Osteocyte (in vitro differentiated cells): ENCODE results near the gene GPM6B. TPM values are rescaled to one million over a fixed set of nuclear protein-coding genes. Genes with fewer than 3 reads are reported as not detected.

Experiments used
- DNase-seq: peaks from one replicate; pipeline ENCODE4 v3.0.0; 2021; ENCODE audit warnings: mixed read lengths; ENCODE audit not compliant: unreplicated experiment; ENCODE audit errors: extremely low spot score
- H3K27ac Mint-ChIP-seq: one replicate; pipeline ENCODE4 v1.8.0; 2021; ENCODE audit warnings: mild to moderate bottlenecking, mixed read lengths; ENCODE audit not compliant: unreplicated experiment
- H3K27me3 Mint-ChIP-seq: one replicate; pipeline ENCODE4 v1.8.0; 2021; ENCODE audit warnings: mixed read lengths; ENCODE audit not compliant: unreplicated experiment
- H3K36me3 Mint-ChIP-seq: one replicate; pipeline ENCODE4 v1.8.0; 2021; ENCODE audit warnings: mixed read lengths; ENCODE audit not compliant: unreplicated experiment
- H3K4me1 Mint-ChIP-seq: one replicate; pipeline ENCODE4 v1.8.0; 2021; ENCODE audit warnings: mixed read lengths; ENCODE audit not compliant: unreplicated experiment
- H3K4me3 Mint-ChIP-seq: one replicate; pipeline ENCODE4 v1.8.0; 2021; ENCODE audit warnings: mild to moderate bottlenecking, moderate library complexity, mixed read lengths; ENCODE audit not compliant: unreplicated experiment
- H3K9me3 Mint-ChIP-seq: one replicate; pipeline ENCODE4 v1.8.0; 2021; ENCODE audit warnings: mixed read lengths; ENCODE audit not compliant: unreplicated experiment
- total RNA-seq: library from RNA; stranded (reverse); gene quantifications from 2 replicates; pipeline ENCODE4 v1.2.1, GENCODE V29; 2021
- TF ChIP-seq, protein P1 (sequence below): fragments of 200-600 bp; sonication (generic); IDR thresholded peaks from 2 replicates; pipeline ENCODE4 v1.5.0; 2021; ENCODE audit warnings: antibody characterized with exemption, mild to moderate bottlenecking, moderate library complexity

The GPM6B gene
- total RNA-seq, 1 donor from 2014 or later: 12.0 TPM

- TF ChIP-seq, protein P1, sequence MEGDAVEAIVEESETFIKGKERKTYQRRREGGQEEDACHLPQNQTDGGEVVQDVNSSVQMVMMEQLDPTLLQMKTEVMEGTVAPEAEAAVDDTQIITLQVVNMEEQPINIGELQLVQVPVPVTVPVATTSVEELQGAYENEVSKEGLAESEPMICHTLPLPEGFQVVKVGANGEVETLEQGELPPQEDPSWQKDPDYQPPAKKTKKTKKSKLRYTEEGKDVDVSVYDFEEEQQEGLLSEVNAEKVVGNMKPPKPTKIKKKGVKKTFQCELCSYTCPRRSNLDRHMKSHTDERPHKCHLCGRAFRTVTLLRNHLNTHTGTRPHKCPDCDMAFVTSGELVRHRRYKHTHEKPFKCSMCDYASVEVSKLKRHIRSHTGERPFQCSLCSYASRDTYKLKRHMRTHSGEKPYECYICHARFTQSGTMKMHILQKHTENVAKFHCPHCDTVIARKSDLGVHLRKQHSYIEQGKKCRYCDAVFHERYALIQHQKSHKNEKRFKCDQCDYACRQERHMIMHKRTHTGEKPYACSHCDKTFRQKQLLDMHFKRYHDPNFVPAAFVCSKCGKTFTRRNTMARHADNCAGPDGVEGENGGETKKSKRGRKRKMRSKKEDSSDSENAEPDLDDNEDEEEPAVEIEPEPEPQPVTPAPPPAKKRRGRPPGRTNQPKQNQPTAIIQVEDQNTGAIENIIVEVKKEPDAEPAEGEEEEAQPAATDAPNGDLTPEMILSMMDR: no peak
Measured at GRCh38 chrX:13750812-13751211, 66.1 kb downstream of the GPM6B start.

GRCh38 chrX:13750204-13750603 is 66.7 kb downstream of the GPM6B start:
- no peak for DNase-seq
- H3K27me3 Mint-ChIP-seq: no peaks in the 10 kb centered on the region
- TF ChIP-seq, protein P1: peak; percentile 65
- no peak overlapping the region for H3K27ac Mint-ChIP-seq
- H3K36me3 Mint-ChIP-seq: peaks cover 4% of the 10 kb centered on the region
- no peaks in the 10 kb centered on the region for H3K9me3 Mint-ChIP-seq
- H3K4me1 Mint-ChIP-seq: no peaks in the 10 kb centered on the region
- no peak overlapping the region for H3K4me3 Mint-ChIP-seq

More at GRCh38 chrX:13750812-13751211, 66.1 kb downstream of the GPM6B start:
- Mint-ChIP-seq H3K4me1 (no peaks in the 10 kb centered on the region), H3K36me3 (peaks cover 4% of the 10 kb centered on the region), H3K9me3 (no peaks in the 10 kb centered on the region), H3K4me3 (no peak overlapping the region), H3K27me3 (no peaks in the 10 kb centered on the region), H3K27ac (no peak overlapping the region)
- no peak for DNase-seq

DNA sequence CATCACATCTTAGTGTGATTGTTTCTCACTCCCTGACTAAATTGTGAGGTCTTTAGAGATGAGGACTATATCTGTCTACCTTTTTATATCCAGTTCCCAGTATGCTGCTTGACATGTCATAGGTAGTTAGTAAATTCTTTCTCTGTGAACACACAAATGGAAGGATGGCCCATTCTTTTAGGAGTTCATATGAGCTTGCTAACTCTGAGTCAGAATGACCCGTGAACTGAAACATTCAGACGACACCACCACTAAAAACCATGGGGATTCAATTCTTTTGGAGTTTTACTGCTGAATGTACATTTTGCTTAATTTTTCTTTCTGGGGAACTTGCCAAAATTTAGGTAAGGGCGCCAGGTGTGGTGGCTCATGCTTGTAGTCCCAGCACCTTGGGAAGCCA is 68.4 kb downstream of the GPM6B start:
- Mint-ChIP-seq H3K4me3 (no peak overlapping the region), H3K36me3 (peaks cover 4% of the 10 kb centered on the region), H3K27me3 (no peaks in the 10 kb centered on the region), H3K9me3 (no peaks in the 10 kb centered on the region), H3K4me1 (no peaks in the 10 kb centered on the region), H3K27ac (no peak overlapping the region)
- no peak for DNase-seq
- TF ChIP-seq, protein P1: no peak

DNA sequence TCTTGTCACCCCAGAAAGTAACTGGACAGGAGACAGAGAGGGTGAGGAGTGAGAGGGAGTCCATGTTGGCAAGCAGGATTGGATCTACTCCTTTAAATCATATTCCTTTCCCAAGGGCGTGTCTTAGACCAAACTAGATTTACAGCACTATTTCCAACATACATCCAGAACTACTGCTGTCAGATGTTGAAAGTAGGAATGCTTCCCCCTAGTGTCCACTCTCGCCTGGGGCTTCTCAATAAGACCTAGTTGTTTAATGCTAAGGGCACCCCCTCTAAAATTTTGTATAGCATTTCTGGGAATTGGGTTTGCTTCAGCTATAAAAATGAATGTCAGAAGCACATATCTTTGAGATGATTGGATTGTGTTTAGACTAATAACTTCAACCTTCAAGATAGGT is 69.1 kb downstream of the GPM6B start:
- no peak for DNase-seq
- H3K9me3 Mint-ChIP-seq: no peaks in the 10 kb centered on the region
- TF ChIP-seq, protein P1: peak; percentile 55
- H3K4me3 Mint-ChIP-seq: no peak overlapping the region
- no peaks in the 10 kb centered on the region for H3K27me3 Mint-ChIP-seq
- H3K4me1 Mint-ChIP-seq: no peaks in the 10 kb centered on the region
- no peak overlapping the region for H3K27ac Mint-ChIP-seq
- H3K36me3 Mint-ChIP-seq: peaks cover 4% of the 10 kb centered on the region

GRCh38 chrX:13742397-13743176 is 74.3 kb downstream of the GPM6B start:
- H3K27me3 Mint-ChIP-seq: no peaks in the 10 kb centered on the region
- peaks cover 5% of the 10 kb centered on the region for H3K36me3 Mint-ChIP-seq

More at GRCh38 chrX:13742397-13743176, 74.3 kb downstream of the GPM6B start:
- Mint-ChIP-seq H3K9me3 (no peaks in the 10 kb centered on the region), H3K27ac (no peak overlapping the region), H3K4me1 (no peaks in the 10 kb centered on the region), H3K4me3 (no peak overlapping the region)
- TF ChIP-seq, protein P1: no peak
- DNase-seq: no peak
